H1 (cell line): ENCODE measurements around the gene APOL6. TPM values are rescaled to one million over a fixed set of nuclear protein-coding genes. Genes with fewer than 3 reads are reported as not detected.

ENCODE experiments used
- CTCF ChIA-PET: fragments of 300-600 bp; sonication (Branson Sonifier 250); formaldehyde crosslinking; loops from one replicate; lab custom pipeline; 2021; ENCODE audit not compliant: partially characterized antibody; lab: Charles Lee
- POLR2A ChIA-PET: fragments of 300-600 bp; sonication (Branson Sonifier 250); formaldehyde crosslinking; loops from one replicate; lab custom pipeline; 2021; ENCODE audit warnings: inconsistent platforms; ENCODE audit not compliant: partially characterized antibody; lab: Charles Lee
- DNase-seq, 2 experiments: peaks; one replicate each; pipeline versions ENCODE4 v3.0.0 to v3.0.0-alpha.2; 2010 to 2022; ENCODE audit warnings: low spot score in 2 of 2, low read depth in 1 of 2, mixed read lengths in 1 of 2
- FAIRE-seq: peaks from 2 replicates; lab custom pipeline; 2011; peaks lifted over from hg19 to GRCh38; lab: Jason Lieb, UNC
- H2AFZ ChIP-seq: 2 replicates; pipeline ENCODE4 v1.8.1; 2012; ENCODE audit warnings: low read length, inconsistent platforms
- H2AK5ac ChIP-seq: 2 replicates; pipeline ENCODE4 v1.6.1; 2013; ENCODE audit warnings: low read depth, low read length
- H2BK120ac ChIP-seq: replicated peaks from 2 replicates; pipeline ENCODE3; 2013; ENCODE audit warnings: low read depth, low read length, inconsistent platforms
- H2BK12ac ChIP-seq: 2 replicates; pipeline ENCODE4 v1.6.1; 2013; ENCODE audit warnings: low read depth, low read length
- H2BK15ac ChIP-seq: 2 replicates; pipeline ENCODE4 v1.6.1; 2013; ENCODE audit warnings: low read length
- H2BK20ac ChIP-seq: 2 replicates; pipeline ENCODE4 v1.6.1; 2013; ENCODE audit warnings: low read length
- H2BK5ac ChIP-seq: 2 replicates; pipeline ENCODE4 v1.6.1; 2013; ENCODE audit warnings: low read depth, low read length
- H3K14ac ChIP-seq: 2 replicates; pipeline ENCODE4 v1.6.1; 2013; ENCODE audit warnings: inconsistent platforms; ENCODE audit not compliant: insufficient read length
- H3K18ac ChIP-seq: 2 replicates; pipeline ENCODE4 v1.6.1; 2013; ENCODE audit warnings: low read length; ENCODE audit errors: extremely low read depth
- H3K23ac ChIP-seq: 2 replicates; pipeline ENCODE4 v1.6.1; 2013; ENCODE audit warnings: inconsistent platforms; ENCODE audit not compliant: insufficient read length
- H3K23me2 ChIP-seq: 2 replicates; pipeline ENCODE4 v1.6.1; 2013; ENCODE audit warnings: low read depth, low read length
- H3K27ac ChIP-seq: 2 replicates; pipeline ENCODE4 v1.6.1; 2011; ENCODE audit warnings: low read depth, low read length, inconsistent platforms
- H3K27me3 ChIP-seq, 4 experiments: replicated peaks in 1 of 4; 1 replicate in 1 of 4; 2 replicates in 3 of 4; pipeline versions ENCODE4 v1.6.1 to v1.8.1; 2011 to 2013; ENCODE audit warnings: low read length in 3 of 4, mild to moderate bottlenecking in 3 of 4, inconsistent platforms in 2 of 4, mixed read lengths in 2 of 4, moderate library complexity in 1 of 4; ENCODE audit not compliant: control insufficient read depth in 3 of 4, insufficient read depth in 3 of 4; ENCODE audit errors: extremely low read depth in 1 of 4
- H3K36me3 ChIP-seq, 4 experiments: 2 replicates each; pipeline versions ENCODE4 v1.6.1 to v1.8.1; 2011 to 2013; ENCODE audit warnings: mild to moderate bottlenecking in 4 of 4, low read length in 3 of 4, moderate library complexity in 2 of 4, control low read depth in 1 of 4, inconsistent platforms in 1 of 4; ENCODE audit not compliant: insufficient read depth in 4 of 4, control insufficient read depth in 2 of 4
- H3K4ac ChIP-seq: replicated peaks from 2 replicates; pipeline ENCODE3; 2013; ENCODE audit warnings: low read length, low read depth, mixed read lengths, inconsistent platforms; ENCODE audit not compliant: insufficient read length
- H3K4me1 ChIP-seq, 4 experiments: replicated peaks in 1 of 4; 1 replicate in 1 of 4; 2 replicates in 3 of 4; pipeline versions ENCODE4 v1.6.1 to v1.8.1; 2011 to 2013; ENCODE audit warnings: low read length in 3 of 4, inconsistent platforms in 2 of 4, mixed read lengths in 1 of 4; ENCODE audit not compliant: insufficient read depth in 4 of 4, control insufficient read depth in 3 of 4
- H3K4me2 ChIP-seq, 2 experiments: 2 replicates each; pipeline versions ENCODE4 v1.6.1 to v1.8.1; 2011 to 2013; ENCODE audit warnings: low read depth in 2 of 2, low read length in 2 of 2, control low read depth in 1 of 2, inconsistent platforms in 1 of 2, mild to moderate bottlenecking in 1 of 2; ENCODE audit not compliant: insufficient read depth in 1 of 2
- H3K4me3 ChIP-seq, 4 experiments: fragments of 200-600, 300-600 bp in 1 of 4; sonication (generic), shearing (Covaris generic), sonication (Bioruptor Twin) in 1 of 4; 2 replicates each; pipeline versions ENCODE4 v1.5.1 to v1.8.1; 2011 to 2016; ENCODE audit warnings: low read length in 4 of 4, low read depth in 3 of 4, control low read depth in 2 of 4, inconsistent platforms in 2 of 4, mild to moderate bottlenecking in 2 of 4, mixed read lengths in 1 of 4, moderate library complexity in 1 of 4; ENCODE audit not compliant: insufficient read depth in 2 of 4; ENCODE audit errors: extremely low read depth in 1 of 4
- H3K56ac ChIP-seq: replicated peaks from 2 replicates; pipeline ENCODE3; 2013; ENCODE audit warnings: low read depth, mild to moderate bottlenecking, mixed read lengths, low read length, inconsistent platforms; ENCODE audit not compliant: insufficient read length
- H3K79me1 ChIP-seq: 2 replicates; pipeline ENCODE4 v1.6.1; 2013; ENCODE audit warnings: low read depth, low read length, control low read depth
- H3K79me2 ChIP-seq, 2 experiments: 2 replicates each; pipeline versions ENCODE4 v1.6.1 to v1.8.1; 2012 to 2013; ENCODE audit warnings: low read length in 2 of 2, mild to moderate bottlenecking in 2 of 2, inconsistent platforms in 1 of 2; ENCODE audit not compliant: insufficient read depth in 2 of 2, control insufficient read depth in 1 of 2
- H3K9ac ChIP-seq, 4 experiments: replicated peaks in 1 of 4; 1 replicate in 1 of 4; 2 replicates in 3 of 4; pipeline versions ENCODE4 v1.6.1 to v1.8.1; 2011 to 2013; ENCODE audit warnings: low read depth in 3 of 4, low read length in 3 of 4, control low read depth in 2 of 4, mild to moderate bottlenecking in 2 of 4, moderate library complexity in 2 of 4, inconsistent platforms in 1 of 4; ENCODE audit errors: extremely low read depth in 1 of 4
- H3K9me3 ChIP-seq, 2 experiments: 2 replicates each; pipeline versions ENCODE4 v1.6.1 to v1.8.1; 2012 to 2013; ENCODE audit warnings: mild to moderate bottlenecking in 2 of 2, moderate library complexity in 2 of 2, control low read depth in 1 of 2, inconsistent platforms in 1 of 2, low read depth in 1 of 2, low read length in 1 of 2, mixed read lengths in 1 of 2; ENCODE audit not compliant: insufficient read depth in 2 of 2
- H4K20me1 ChIP-seq, 2 experiments: replicated peaks in 1 of 2; 2 replicates each; pipeline versions ENCODE3 to v1.8.1; 2011 to 2013; ENCODE audit warnings: inconsistent platforms in 2 of 2, low read length in 2 of 2, mild to moderate bottlenecking in 1 of 2; ENCODE audit not compliant: insufficient read depth in 2 of 2, control insufficient read depth in 1 of 2
- H4K5ac ChIP-seq: 2 replicates; pipeline ENCODE4 v1.6.1; 2013; ENCODE audit warnings: low read length, low read depth, mixed read lengths, inconsistent platforms; ENCODE audit not compliant: insufficient read length
- H4K8ac ChIP-seq: 2 replicates; pipeline ENCODE4 v1.8.0; 2013; ENCODE audit warnings: mild to moderate bottlenecking, moderate library complexity, low read length, inconsistent platforms; ENCODE audit not compliant: insufficient read depth; ENCODE audit errors: extremely low read depth
- H4K91ac ChIP-seq: replicated peaks from 2 replicates; pipeline ENCODE3; 2013; ENCODE audit warnings: low read length, mixed read lengths, inconsistent platforms; ENCODE audit not compliant: insufficient read length
- POU5F1 ChIP-seq: IDR thresholded peaks from 2 replicates; pipeline ENCODE4 v1.6.1; 2011; ENCODE audit warnings: low read depth, mild to moderate bottlenecking, low read length, moderate library complexity
- SP2 ChIP-seq: IDR thresholded peaks from 2 replicates; pipeline ENCODE4 v1.6.1; 2012; ENCODE audit warnings: mild to moderate bottlenecking, low read length, inconsistent platforms
- TBP ChIP-seq: IDR thresholded peaks from 2 replicates; pipeline ENCODE4 v1.6.1; 2011; ENCODE audit warnings: low read depth, low read length, improper control_type of control experiment
- USF2 ChIP-seq: IDR thresholded peaks from 2 replicates; pipeline ENCODE4 v1.6.1; 2011; ENCODE audit warnings: low read length, improper control_type of control experiment
- WGBS, 2 experiments: shearing (Covaris generic) in 1 of 2; methylation state at CpG; one replicate each; pipeline versions ENCODE4 v1.1.6 to v1.1.7; 2013 to 2015; ENCODE audit warnings: low lambda C conversion rate in 2 of 2, mixed read lengths in 2 of 2, inconsistent platforms in 1 of 2, low coverage in 1 of 2, missing lambda C conversion rate in 1 of 2; ENCODE audit not compliant: insufficient replicate concordance in 2 of 2, insufficient coverage in 1 of 2, insufficient read length in 1 of 2; ENCODE audit errors: extremely low coverage in 1 of 2, missing lambda C conversion rate in 1 of 2; 5-methylcytosine and 5-hydroxymethylcytosine counted together
- polyA plus RNA-seq, 7 experiments: library from polyadenylated mRNA; depleted of rRNA in 3 of 7; stranded (reverse) in 5 of 7; unstranded in 2 of 7; fragments of >200 nt in 5 of 7; fragments of 200-250 nt in 2 of 7; gene quantifications; 1 replicate in 5 of 7; 2 replicates in 1 of 7; 4 replicates in 1 of 7; pipeline versions ENCODE4 v1.2.1 to v1.2.3, GENCODE V29; 2011 to 2013; ENCODE audit warnings: missing spikeins in 2 of 7, mixed read lengths in 2 of 7
- total RNA-seq: library from RNA; stranded (reverse); fragmentation: NEBNext Ultra II Directional; extraction: Animal tissue kit (Norgen Biotek cat#: 25700); gene quantifications from 2 replicates; pipeline ENCODE4 v1.2.1, GENCODE V29; 2021

APOL6 gene
- total and polyA plus RNA-seq, 2 of the 8 experiments (the other 6 are each of a cell fraction or from before 2014, with no cell fraction given): 0.06 to 0.13 TPM

- Histone ChIP-seq H3K27ac (no peak overlapping the region), H3K18ac (no peak overlapping the region), H2BK15ac (peak overlapping the region; percentile 61; the same call in 1 of the 2 replicates), H3K9me3 (no peaks in the 10 kb centered on the region), H3K27me3 (peaks cover 0 to 2% (median 0%) of the 10 kb centered on the region in 4 experiments; a peak in 1 of 7 replicates), H3K4me1 (peaks cover 0 to 23% (median 14%) of the 10 kb centered on the region in 4 experiments; a peak in 6 of 7 replicates), H4K8ac (no peak overlapping the region), H3K14ac (no peak overlapping the region), H2BK120ac (no peak overlapping the region), H3K23ac (no peak overlapping the region), H3K4me3 (no peak overlapping the region), H3K79me1 (no peaks in the 10 kb centered on the region), H4K91ac (no peak overlapping the region), H2BK20ac (no peak overlapping the region), H3K9ac (no peak overlapping the region), H3K79me2 (no peaks in the 10 kb centered on the region), H3K36me3 (no peaks in the 10 kb centered on the region), H3K56ac (no peak overlapping the region), H2AK5ac (0 out of 2 replicates have a peak overlapping the region, but pooled peaks have one; percentile 34), H4K5ac (no peak overlapping the region), H2BK5ac (no peak overlapping the region), H2AFZ (no peak overlapping the region), H3K4me2 (no peak overlapping the region), H2BK12ac (0 out of 2 replicates have a peak overlapping the region, but pooled peaks have one; percentile 17), H3K4ac (no peak overlapping the region), H4K20me1 (no peaks in the 10 kb centered on the region), H3K23me2 (peaks cover 5% of the 10 kb centered on the region)
- FAIRE-seq: no peak
- ChIA-PET CTCF (no interaction called here), POLR2A (no interaction called here)
- no peak for DNase-seq
- 87% methylated on average over 6 of the region's 6 CpGs; no CpG with 5 or more reads in 1 of the 2 experiments for WGBS, 2 experiments
- no peak for TF ChIP-seq POU5F1
- no peak for TF ChIP-seq SP2
- TF ChIP-seq USF2: no peak
- TF ChIP-seq TBP: no peak
Measured at GRCh38 chr22:35624547-35624946, 23.7 kb upstream of the APOL6 start.
